H1 (cell line): Measurements from ENCODE around the gene PANX3. TPM values are rescaled to one million over a fixed set of nuclear protein-coding genes. Genes with fewer than 3 reads are reported as not detected.

Experiments used
- CTCF ChIA-PET: fragments of 300-600 bp; sonication (Branson Sonifier 250); formaldehyde crosslinking; loops from one replicate; lab custom pipeline; 2021; ENCODE audit not compliant: partially characterized antibody; lab: Charles Lee
- POLR2A ChIA-PET: fragments of 300-600 bp; sonication (Branson Sonifier 250); formaldehyde crosslinking; loops from one replicate; lab custom pipeline; 2021; ENCODE audit warnings: inconsistent platforms; ENCODE audit not compliant: partially characterized antibody; lab: Charles Lee
- DNase-seq, 2 experiments: peaks; one replicate each; pipeline versions ENCODE4 v3.0.0 to v3.0.0-alpha.2; 2010 to 2022; ENCODE audit warnings: low spot score in 2 of 2, low read depth in 1 of 2, mixed read lengths in 1 of 2
- FAIRE-seq: peaks from 2 replicates; lab custom pipeline; 2011; peaks lifted over from hg19 to GRCh38; lab: Jason Lieb, UNC
- H2AFZ ChIP-seq: 2 replicates; pipeline ENCODE4 v1.8.1; 2012; ENCODE audit warnings: low read length, inconsistent platforms
- H2AK5ac ChIP-seq: 2 replicates; pipeline ENCODE4 v1.6.1; 2013; ENCODE audit warnings: low read depth, low read length
- H2BK120ac ChIP-seq: replicated peaks from 2 replicates; pipeline ENCODE3; 2013; ENCODE audit warnings: low read depth, low read length, inconsistent platforms
- H2BK12ac ChIP-seq: 2 replicates; pipeline ENCODE4 v1.6.1; 2013; ENCODE audit warnings: low read depth, low read length
- H2BK15ac ChIP-seq: 2 replicates; pipeline ENCODE4 v1.6.1; 2013; ENCODE audit warnings: low read length
- H2BK20ac ChIP-seq: 2 replicates; pipeline ENCODE4 v1.6.1; 2013; ENCODE audit warnings: low read length
- H2BK5ac ChIP-seq: 2 replicates; pipeline ENCODE4 v1.6.1; 2013; ENCODE audit warnings: low read depth, low read length
- H3K14ac ChIP-seq: 2 replicates; pipeline ENCODE4 v1.6.1; 2013; ENCODE audit warnings: inconsistent platforms; ENCODE audit not compliant: insufficient read length
- H3K18ac ChIP-seq: 2 replicates; pipeline ENCODE4 v1.6.1; 2013; ENCODE audit warnings: low read length; ENCODE audit errors: extremely low read depth
- H3K23ac ChIP-seq: 2 replicates; pipeline ENCODE4 v1.6.1; 2013; ENCODE audit warnings: inconsistent platforms; ENCODE audit not compliant: insufficient read length
- H3K23me2 ChIP-seq: 2 replicates; pipeline ENCODE4 v1.6.1; 2013; ENCODE audit warnings: low read depth, low read length
- H3K27ac ChIP-seq: 2 replicates; pipeline ENCODE4 v1.6.1; 2011; ENCODE audit warnings: low read depth, low read length, inconsistent platforms
- H3K27me3 ChIP-seq, 4 experiments: replicated peaks in 1 of 4; 1 replicate in 1 of 4; 2 replicates in 3 of 4; pipeline versions ENCODE4 v1.6.1 to v1.8.1; 2011 to 2013; ENCODE audit warnings: low read length in 3 of 4, mild to moderate bottlenecking in 3 of 4, inconsistent platforms in 2 of 4, mixed read lengths in 2 of 4, moderate library complexity in 1 of 4; ENCODE audit not compliant: control insufficient read depth in 3 of 4, insufficient read depth in 3 of 4; ENCODE audit errors: extremely low read depth in 1 of 4
- H3K36me3 ChIP-seq, 4 experiments: 2 replicates each; pipeline versions ENCODE4 v1.6.1 to v1.8.1; 2011 to 2013; ENCODE audit warnings: mild to moderate bottlenecking in 4 of 4, low read length in 3 of 4, moderate library complexity in 2 of 4, control low read depth in 1 of 4, inconsistent platforms in 1 of 4; ENCODE audit not compliant: insufficient read depth in 4 of 4, control insufficient read depth in 2 of 4
- H3K4ac ChIP-seq: replicated peaks from 2 replicates; pipeline ENCODE3; 2013; ENCODE audit warnings: low read length, low read depth, mixed read lengths, inconsistent platforms; ENCODE audit not compliant: insufficient read length
- H3K4me1 ChIP-seq, 4 experiments: replicated peaks in 1 of 4; 1 replicate in 1 of 4; 2 replicates in 3 of 4; pipeline versions ENCODE4 v1.6.1 to v1.8.1; 2011 to 2013; ENCODE audit warnings: low read length in 3 of 4, inconsistent platforms in 2 of 4, mixed read lengths in 1 of 4; ENCODE audit not compliant: insufficient read depth in 4 of 4, control insufficient read depth in 3 of 4
- H3K4me2 ChIP-seq, 2 experiments: 2 replicates each; pipeline versions ENCODE4 v1.6.1 to v1.8.1; 2011 to 2013; ENCODE audit warnings: low read depth in 2 of 2, low read length in 2 of 2, control low read depth in 1 of 2, inconsistent platforms in 1 of 2, mild to moderate bottlenecking in 1 of 2; ENCODE audit not compliant: insufficient read depth in 1 of 2
- H3K4me3 ChIP-seq, 4 experiments: fragments of 200-600, 300-600 bp in 1 of 4; sonication (generic), shearing (Covaris generic), sonication (Bioruptor Twin) in 1 of 4; 2 replicates each; pipeline versions ENCODE4 v1.5.1 to v1.8.1; 2011 to 2016; ENCODE audit warnings: low read length in 4 of 4, low read depth in 3 of 4, control low read depth in 2 of 4, inconsistent platforms in 2 of 4, mild to moderate bottlenecking in 2 of 4, mixed read lengths in 1 of 4, moderate library complexity in 1 of 4; ENCODE audit not compliant: insufficient read depth in 2 of 4; ENCODE audit errors: extremely low read depth in 1 of 4
- H3K56ac ChIP-seq: replicated peaks from 2 replicates; pipeline ENCODE3; 2013; ENCODE audit warnings: low read depth, mild to moderate bottlenecking, mixed read lengths, low read length, inconsistent platforms; ENCODE audit not compliant: insufficient read length
- H3K79me1 ChIP-seq: 2 replicates; pipeline ENCODE4 v1.6.1; 2013; ENCODE audit warnings: low read depth, low read length, control low read depth
- H3K79me2 ChIP-seq, 2 experiments: 2 replicates each; pipeline versions ENCODE4 v1.6.1 to v1.8.1; 2012 to 2013; ENCODE audit warnings: low read length in 2 of 2, mild to moderate bottlenecking in 2 of 2, inconsistent platforms in 1 of 2; ENCODE audit not compliant: insufficient read depth in 2 of 2, control insufficient read depth in 1 of 2
- H3K9ac ChIP-seq, 4 experiments: replicated peaks in 1 of 4; 1 replicate in 1 of 4; 2 replicates in 3 of 4; pipeline versions ENCODE4 v1.6.1 to v1.8.1; 2011 to 2013; ENCODE audit warnings: low read depth in 3 of 4, low read length in 3 of 4, control low read depth in 2 of 4, mild to moderate bottlenecking in 2 of 4, moderate library complexity in 2 of 4, inconsistent platforms in 1 of 4; ENCODE audit errors: extremely low read depth in 1 of 4
- H3K9me3 ChIP-seq, 2 experiments: 2 replicates each; pipeline versions ENCODE4 v1.6.1 to v1.8.1; 2012 to 2013; ENCODE audit warnings: mild to moderate bottlenecking in 2 of 2, moderate library complexity in 2 of 2, control low read depth in 1 of 2, inconsistent platforms in 1 of 2, low read depth in 1 of 2, low read length in 1 of 2, mixed read lengths in 1 of 2; ENCODE audit not compliant: insufficient read depth in 2 of 2
- H4K20me1 ChIP-seq, 2 experiments: replicated peaks in 1 of 2; 2 replicates each; pipeline versions ENCODE3 to v1.8.1; 2011 to 2013; ENCODE audit warnings: inconsistent platforms in 2 of 2, low read length in 2 of 2, mild to moderate bottlenecking in 1 of 2; ENCODE audit not compliant: insufficient read depth in 2 of 2, control insufficient read depth in 1 of 2
- H4K5ac ChIP-seq: 2 replicates; pipeline ENCODE4 v1.6.1; 2013; ENCODE audit warnings: low read length, low read depth, mixed read lengths, inconsistent platforms; ENCODE audit not compliant: insufficient read length
- H4K8ac ChIP-seq: 2 replicates; pipeline ENCODE4 v1.8.0; 2013; ENCODE audit warnings: mild to moderate bottlenecking, moderate library complexity, low read length, inconsistent platforms; ENCODE audit not compliant: insufficient read depth; ENCODE audit errors: extremely low read depth
- H4K91ac ChIP-seq: replicated peaks from 2 replicates; pipeline ENCODE3; 2013; ENCODE audit warnings: low read length, mixed read lengths, inconsistent platforms; ENCODE audit not compliant: insufficient read length
- NRF1 ChIP-seq: IDR thresholded peaks from 2 replicates; pipeline ENCODE4 v1.6.1; 2011; ENCODE audit warnings: mild to moderate bottlenecking, low read depth, low read length, improper control_type of control experiment
- RNF2 ChIP-seq: fragments of 200-900, 300-1000 bp; sonication (generic); IDR thresholded peaks from 2 replicates; pipeline ENCODE4 v1.7.1; 2016; ENCODE audit warnings: borderline replicate concordance, low read depth, mild to moderate bottlenecking, antibody characterized with exemption, low read length; ENCODE audit not compliant: poor library complexity, severe bottlenecking; ENCODE audit errors: missing control alignments
- WGBS, 2 experiments: shearing (Covaris generic) in 1 of 2; methylation state at CpG; one replicate each; pipeline versions ENCODE4 v1.1.6 to v1.1.7; 2013 to 2015; ENCODE audit warnings: low lambda C conversion rate in 2 of 2, mixed read lengths in 2 of 2, inconsistent platforms in 1 of 2, low coverage in 1 of 2, missing lambda C conversion rate in 1 of 2; ENCODE audit not compliant: insufficient replicate concordance in 2 of 2, insufficient coverage in 1 of 2, insufficient read length in 1 of 2; ENCODE audit errors: extremely low coverage in 1 of 2, missing lambda C conversion rate in 1 of 2; 5-methylcytosine and 5-hydroxymethylcytosine counted together
- polyA plus RNA-seq, 7 experiments: library from polyadenylated mRNA; depleted of rRNA in 3 of 7; stranded (reverse) in 5 of 7; unstranded in 2 of 7; fragments of >200 nt in 5 of 7; fragments of 200-250 nt in 2 of 7; gene quantifications; 1 replicate in 5 of 7; 2 replicates in 1 of 7; 4 replicates in 1 of 7; pipeline versions ENCODE4 v1.2.1 to v1.2.3, GENCODE V29; 2011 to 2013; ENCODE audit warnings: missing spikeins in 2 of 7, mixed read lengths in 2 of 7
- total RNA-seq: library from RNA; stranded (reverse); fragmentation: NEBNext Ultra II Directional; extraction: Animal tissue kit (Norgen Biotek cat#: 25700); gene quantifications from 2 replicates; pipeline ENCODE4 v1.2.1, GENCODE V29; 2021

Gene PANX3
- total and polyA plus RNA-seq, 2 of the 8 experiments (the other 6 are each of a cell fraction or from before 2014, with no cell fraction given), result not detected

DNA sequence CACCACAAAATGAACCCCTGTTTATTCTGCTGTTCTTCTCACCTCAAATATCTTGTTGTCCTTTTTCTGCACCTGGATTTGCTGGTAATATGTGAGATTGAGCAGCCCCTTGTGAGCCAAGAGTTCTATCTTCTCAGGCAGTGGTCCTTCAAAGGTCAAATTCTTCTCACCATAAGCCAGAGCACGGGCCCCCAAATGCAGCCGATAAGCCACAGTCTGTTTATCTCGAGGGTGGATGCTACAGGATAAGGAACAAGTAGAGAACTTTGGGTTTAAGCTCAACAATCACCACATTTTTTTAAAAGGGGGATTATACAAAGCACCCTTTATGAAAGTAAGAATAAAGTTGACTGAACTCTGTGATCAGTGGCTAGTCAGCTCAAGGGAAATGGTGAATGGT lies 27.3 kb downstream of the PANX3 start:
- Histone ChIP-seq H2AK5ac (no peak overlapping the region), H3K4me3 (no peak overlapping the region), H3K23me2 (no peaks in the 10 kb centered on the region; the same call in 1 of the 2 replicates), H3K9me3 (no peaks in the 10 kb centered on the region), H3K4me1 (peaks cover 0 to 2% (median 0%) of the 10 kb centered on the region in 4 experiments; a peak in 1 of 7 replicates), H3K79me2 (no peaks in the 10 kb centered on the region), H2AFZ (no peak overlapping the region), H4K20me1 (no peaks in the 10 kb centered on the region), H3K4ac (no peak overlapping the region), H2BK15ac (no peak overlapping the region), H3K9ac (no peak overlapping the region), H2BK120ac (no peak overlapping the region), H2BK5ac (no peak overlapping the region), H3K36me3 (peaks cover 0 to 18% (median 7%) of the 10 kb centered on the region in 4 experiments; a peak in 5 of 8 replicates), H4K91ac (no peak overlapping the region), H3K79me1 (no peaks in the 10 kb centered on the region), H4K8ac (no peak overlapping the region), H3K18ac (no peak overlapping the region), H2BK20ac (no peak overlapping the region), H2BK12ac (no peak overlapping the region), H3K27me3 (no peaks in the 10 kb centered on the region), H3K23ac (no peak overlapping the region), H3K14ac (no peak overlapping the region), H4K5ac (no peak overlapping the region), H3K27ac (no peak overlapping the region), H3K56ac (no peak overlapping the region), H3K4me2 (no peak overlapping the region)
- ChIA-PET POLR2A (interaction anchor here (1.2 to 2.3 kb wide), 4 partner anchors 15 to 211 kb away, joined by 3 to 7 read pairs (median 6); partner anchors contain the start of gene TBRG1), CTCF (interaction anchor here (0.6 to 8.6 kb wide), 8 partner anchors 18 to 236 kb away, joined by 3 to 69 read pairs (median 4); partner anchors contain the start of gene ESAM)
- TF ChIP-seq NRF1 (no peak), RNF2 (no peak)
- FAIRE-seq (no peak), DNase-seq (no peak)
- 81% methylated on average over 3 of the region's 3 CpGs; no CpG with 5 or more reads in 1 of the 2 experiments for WGBS, 2 experiments
